WTC11 (cell line): Measurements from ENCODE around the gene MDM4.

ENCODE experiments used
- ATF1 ChIP-seq: sonication (generic); formaldehyde crosslinking; IDR thresholded peaks from 2 replicates; pipeline ENCODE4 v1.8.1; 2023; ENCODE audit warnings: mild to moderate bottlenecking, moderate library complexity, missing genetic modification reagents
- CTCF ChIP-seq: fragments of 200-600 bp; IDR thresholded peaks from 2 replicates; pipeline ENCODE4 v1.8.0; 2022; ENCODE audit warnings: antibody characterized with exemption
- IRF1 ChIP-seq: sonication (generic); formaldehyde crosslinking; IDR thresholded peaks from 2 replicates; pipeline ENCODE4 v1.8.0; 2023; ENCODE audit warnings: missing genetic modification reagents
- JAZF1 ChIP-seq: fragments of 250-450 bp; sonication (Bioruptor Pico); IDR thresholded peaks from 2 replicates; pipeline ENCODE4 v1.9.0; 2021; ENCODE audit warnings: moderate library complexity, mild to moderate bottlenecking, inconsistent platforms
- NFYB ChIP-seq: sonication (generic); formaldehyde crosslinking; conservative IDR thresholded peaks from 2 replicates; pipeline ENCODE4 v1.8.0; 2022; ENCODE audit warnings: low read depth, missing genetic modification reagents
- ZBTB21 ChIP-seq: sonication (generic); formaldehyde crosslinking; IDR thresholded peaks from 2 replicates; pipeline ENCODE4 v1.8.1; 2023; ENCODE audit warnings: mild to moderate bottlenecking, missing genetic modification reagents, borderline replicate concordance
- ZNF416 ChIP-seq: fragments of 250-450 bp; sonication (Bioruptor Pico); IDR thresholded peaks from 2 replicates; pipeline ENCODE4 v1.9.0; 2021; ENCODE audit warnings: mild to moderate bottlenecking, inconsistent platforms

GRCh38 chr1:204565617-204566582 lies 49.7 kb downstream of the MDM4 start:
- TF ChIP-seq IRF1 (CRISPR knock-in tag) (no peak), ZNF416 (CRISPR knock-in tag) (no peak), ZBTB21 (CRISPR knock-in tag) (no peak), JAZF1 (CRISPR knock-in tag) (no peak), CTCF (peak; percentile 68), NFYB (no peak), ATF1 (no peak)
